ENCODE measurements around the gene MAGEA3. TPM values are rescaled to one million over a fixed set of nuclear protein-coding genes. Genes with fewer than 3 reads are reported as not detected.

Gene MAGEA3
- total and polyA plus RNA-seq, 2 of the 8 experiments (the other 6 are each of a cell fraction or from before 2014, with no cell fraction given), result 0.06 TPM; not detected in 1

- no peak for FAIRE-seq
- Histone ChIP-seq H3K23ac (ENCODE audit: insufficient read length) (no peak overlapping the region), H3K9ac (replicated peaks in 1 of 4; ENCODE audit: extremely low read depth in 1 of 4, low read depth in 3 of 4, low read length in 3 of 4) (no peak overlapping the region), H3K27ac (ENCODE audit: low read depth, low read length) (no peak overlapping the region), H4K91ac (replicated peaks; ENCODE audit: insufficient read length, low read length) (no peak overlapping the region), H3K23me2 (ENCODE audit: low read depth, low read length) (no peaks in the 10 kb centered on the region), H3K9me3 (ENCODE audit: insufficient read depth in 2 of 2, low read depth in 1 of 2, low read length in 1 of 2) (no peaks in the 10 kb centered on the region), H3K4ac (replicated peaks; ENCODE audit: insufficient read length, low read depth, low read length) (no peak overlapping the region), H2AK5ac (ENCODE audit: low read depth, low read length) (no peak overlapping the region), H2BK20ac (ENCODE audit: low read length) (no peak overlapping the region), H3K36me3 (ENCODE audit: control insufficient read depth in 2 of 4, insufficient read depth in 4 of 4, low read length in 3 of 4) (peaks cover 0 to 3% (median 1%) of the 10 kb centered on the region in 4 experiments; a peak in 1 of 8 replicates), H2BK5ac (ENCODE audit: low read depth, low read length) (no peak overlapping the region), H4K8ac (ENCODE audit: extremely low read depth, insufficient read depth, low read length) (no peak overlapping the region), H3K4me1 (replicated peaks in 1 of 4; ENCODE audit: control insufficient read depth in 3 of 4, insufficient read depth in 4 of 4, low read length in 3 of 4) (no peaks in the 10 kb centered on the region), H3K14ac (ENCODE audit: insufficient read length) (no peak overlapping the region), H2BK120ac (replicated peaks; ENCODE audit: low read depth, low read length) (no peak overlapping the region), H4K20me1 (replicated peaks in 1 of 2; ENCODE audit: control insufficient read depth in 1 of 2, insufficient read depth in 2 of 2, low read length in 2 of 2) (peaks cover 0 to 1% of the 10 kb centered on the region in 2 experiments), H3K4me3 (ENCODE audit: extremely low read depth in 1 of 4, insufficient read depth in 2 of 4, low read depth in 3 of 4, low read length in 4 of 4) (no peak overlapping the region), H3K18ac (ENCODE audit: extremely low read depth, low read length) (no peak overlapping the region), H3K79me1 (ENCODE audit: low read depth, low read length) (no peaks in the 10 kb centered on the region), H3K27me3 (replicated peaks in 1 of 4; ENCODE audit: control insufficient read depth in 3 of 4, extremely low read depth in 1 of 4, insufficient read depth in 3 of 4, low read length in 3 of 4) (no peaks in the 10 kb centered on the region), H4K5ac (ENCODE audit: insufficient read length, low read depth, low read length) (no peak overlapping the region), H2BK15ac (ENCODE audit: low read length) (no peak overlapping the region), H3K79me2 (ENCODE audit: control insufficient read depth in 1 of 2, insufficient read depth in 2 of 2, low read length in 2 of 2) (no peaks in the 10 kb centered on the region), H3K56ac (replicated peaks; ENCODE audit: insufficient read length, low read depth, low read length) (no peak overlapping the region), H2AFZ (ENCODE audit: low read length) (no peak overlapping the region), H2BK12ac (ENCODE audit: low read depth, low read length) (no peak overlapping the region), H3K4me2 (ENCODE audit: insufficient read depth in 1 of 2, low read depth in 2 of 2, low read length in 2 of 2) (no peak overlapping the region)
- ChIA-PET CTCF (ENCODE audit: partially characterized antibody) (interaction anchor here (1.2 to 8.3 kb wide), 4 partner anchors 15 to 907 kb away, joined by 3 to 58 read pairs (median 8); no protein-coding TSS in a partner anchor), POLR2A (ENCODE audit: partially characterized antibody) (no interaction called here)
- no peak for DNase-seq (ENCODE audit: low read depth in 1 of 2, low spot score in 2 of 2)
- TF ChIP-seq TEAD4 (IDR thresholded peaks at IDR 0.05; ENCODE audit: low read depth, low read length), result no peak
- WGBS, 2 experiments (ENCODE audit: extremely low coverage in 1 of 2, insufficient coverage in 1 of 2, insufficient read length in 1 of 2, insufficient replicate concordance in 2 of 2, low coverage in 1 of 2, low lambda C conversion rate in 2 of 2, missing lambda C conversion rate in 1 of 2), result 92% methylated on average over 7 of the region's 7 CpGs; no CpG with 5 or more reads in 1 of the 2 experiments
Observed at GRCh38 chrX:152656890-152657289, 41.7 kb upstream of the MAGEA3 start.

Measured in H1 (cell line).